Fibroblast of gingiva (primary cell): ENCODE results near the gene TFIP11.
"Not testable (repeated sequence)": the region's sequence is repeated elsewhere in the genome, so short reads cannot be mapped to it uniquely, and the experiment has no call there.

Experiments used
- DNase-seq: peaks from one replicate; pipeline ENCODE4 v3.0.0-alpha.2; 2011; ENCODE audit warnings: low read depth

The TFIP11 gene

GRCh38 chr22:26541167-26541819 is 29.0 kb upstream of the TFIP11 start:
- DNase-seq: no peak

- DNase-seq: no peak
Measured at GRCh38 chr22:26540119-26540518, 27.8 kb upstream of the TFIP11 start.

GRCh38 chr22:26536762-26537134 is 24.5 kb upstream of the TFIP11 start:
- DNase-seq: no peak

GRCh38 chr22:26536056-26536761 is 23.9 kb upstream of the TFIP11 start:
- no peak for DNase-seq

GRCh38 chr22:26535603-26535908 is 23.3 kb upstream of the TFIP11 start:
- DNase-seq: no peak

GRCh38 chr22:26534874-26535602 is 22.8 kb upstream of the TFIP11 start:
- no peak for DNase-seq

GRCh38 chr22:26534171-26534855 is 22.0 kb upstream of the TFIP11 start:
- no peak for DNase-seq

- peak; percentile 62 for DNase-seq
Measured at GRCh38 chr22:26529345-26529744, 17.1 kb upstream of the TFIP11 start.

- not testable (repeated sequence) for DNase-seq
Measured at GRCh38 chr22:26528518-26528917, 16.2 kb upstream of the TFIP11 start.

- no peak for DNase-seq
Measured at GRCh38 chr22:26527574-26528465, 15.5 kb upstream of the TFIP11 start.

- DNase-seq: no peak
Measured at GRCh38 chr22:26527167-26527566, 14.9 kb upstream of the TFIP11 start.

- DNase-seq: no peak
Measured at GRCh38 chr22:26525946-26526564, 13.8 kb upstream of the TFIP11 start.

- no peak for DNase-seq
Measured at GRCh38 chr22:26524870-26525269, 12.6 kb upstream of the TFIP11 start.

GRCh38 chr22:26522592-26522991 is 10.3 kb upstream of the TFIP11 start:
- no peak for DNase-seq

- no peak for DNase-seq
Measured at GRCh38 chr22:26522012-26522411, 9.7 kb upstream of the TFIP11 start.

- DNase-seq: no peak
Measured at GRCh38 chr22:26517429-26517828, 5.2 kb upstream of the TFIP11 start.

- no peak for DNase-seq
Measured at GRCh38 chr22:26516503-26516902, 4.2 kb upstream of the TFIP11 start.

GRCh38 chr22:26515931-26516330 is 3.7 kb upstream of the TFIP11 start:
- DNase-seq: no peak

- DNase-seq: no peak
Measured at GRCh38 chr22:26514419-26515161, 2.3 kb upstream of the TFIP11 start.

- no peak for DNase-seq
Measured at GRCh38 chr22:26513838-26514237, 1.6 kb upstream of the TFIP11 start.

- no peak for DNase-seq
Measured at GRCh38 chr22:26508148-26508547, 4.1 kb downstream of the TFIP11 start.
